Activated T-helper 2 cell treated with anti-CD3 and anti-CD28 coated beads, Interferon-gamma antibody, Interleukin-2, Interleukin-4, amounts not matched to agents 10 μg/mL and 5 μg/mL and 100 μg/mL, durations not matched to agents 14 hours and 24 hours and 36 hours (primary cell): ENCODE data around the gene GLRX3. TPM values are rescaled to one million over a fixed set of nuclear protein-coding genes. Genes with fewer than 3 reads are reported as not detected.
"Not testable (repeated sequence)": the region's sequence is repeated elsewhere in the genome, so short reads cannot be mapped to it uniquely, and the experiment has no call there.

Experiments used
- DNase-seq: peaks from one replicate; pipeline ENCODE4 v3.0.0; 2021; ENCODE audit warnings: low spot score
- H3K27ac Mint-ChIP-seq: one replicate; pipeline ENCODE4 v1.8.0; 2021; ENCODE audit warnings: mixed read lengths
- H3K27me3 Mint-ChIP-seq: one replicate; pipeline ENCODE4 v1.8.0; 2021; ENCODE audit warnings: low read depth, mixed read lengths
- H3K36me3 Mint-ChIP-seq: one replicate; pipeline ENCODE4 v1.8.0; 2021; ENCODE audit warnings: low read depth, mixed read lengths
- H3K4me1 Mint-ChIP-seq: one replicate; pipeline ENCODE4 v1.8.0; 2021; ENCODE audit warnings: low read depth, mixed read lengths
- H3K4me3 Mint-ChIP-seq: one replicate; pipeline ENCODE4 v1.8.0; 2021; ENCODE audit warnings: low read depth, mild to moderate bottlenecking, moderate library complexity, mixed read lengths
- H3K9me3 Mint-ChIP-seq: one replicate; pipeline ENCODE4 v1.8.0; 2021; ENCODE audit warnings: mixed read lengths
- intact Hi-C: fragments of 100-400 bp; cut with micrococcal nuclease; formaldehyde crosslinking; loops from one replicate; pipeline ENCODE4 v1.15.1; 2023
- total RNA-seq: library from RNA; stranded (reverse); gene quantifications from 2 replicates; pipeline ENCODE4 v1.2.3, GENCODE V29; 2022

Gene GLRX3
- total RNA-seq, 1 donor from 2014 or later, result 145 TPM

DNA sequence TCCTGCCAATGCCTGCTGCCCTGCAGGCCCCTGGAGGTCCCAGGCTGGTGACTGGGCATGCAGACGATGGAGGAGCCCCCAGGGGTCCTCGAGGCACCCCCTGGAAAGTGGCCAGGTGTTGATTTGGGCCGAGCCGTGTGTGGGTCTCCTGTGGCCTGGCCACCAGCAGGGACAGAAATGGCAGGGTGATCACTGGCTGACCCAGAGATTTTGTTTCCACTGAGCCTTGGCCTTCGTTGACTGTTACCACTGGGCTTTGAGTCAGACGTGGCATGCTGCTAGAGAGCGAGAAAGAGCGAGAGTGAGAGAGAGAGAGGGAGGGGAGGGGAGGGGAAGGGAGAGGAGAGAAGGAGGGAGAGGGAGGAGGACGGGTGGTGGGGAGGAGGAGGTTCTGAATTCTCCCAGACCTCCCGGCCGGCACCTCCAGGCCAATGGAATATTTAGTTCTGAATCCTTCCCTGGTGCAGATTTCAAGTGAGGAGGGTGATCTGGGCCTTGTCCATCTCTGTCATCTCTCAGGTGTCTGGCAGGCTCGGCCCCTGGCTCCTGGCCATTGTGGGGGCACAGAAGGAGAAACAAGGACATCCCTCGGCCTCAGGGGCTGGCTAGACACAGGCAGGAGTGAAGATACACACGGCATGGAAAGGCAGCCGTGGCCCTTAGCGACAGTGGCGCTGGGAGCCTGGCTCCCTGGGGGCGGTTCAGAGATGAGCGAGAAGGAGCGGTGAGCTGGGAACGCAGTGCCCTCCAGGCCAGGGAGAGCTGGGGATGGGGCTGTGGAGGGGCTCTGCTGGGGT lies 58.2 kb downstream of the GLRX3 start:
- H3K4me3 Mint-ChIP-seq, result no peak overlapping the region
- H3K9me3 Mint-ChIP-seq, result no peaks in the 10 kb centered on the region
- DNase-seq, result no peak
- no peaks in the 10 kb centered on the region for H3K27me3 Mint-ChIP-seq
- H3K27ac Mint-ChIP-seq, result no peak overlapping the region
- intact Hi-C loops, result loop anchor here (10.0 kb wide), 1 partner anchor 140 kb away; no protein-coding TSS in a partner anchor
- no peaks in the 10 kb centered on the region for H3K4me1 Mint-ChIP-seq
- H3K36me3 Mint-ChIP-seq, result no peaks in the 10 kb centered on the region

DNA sequence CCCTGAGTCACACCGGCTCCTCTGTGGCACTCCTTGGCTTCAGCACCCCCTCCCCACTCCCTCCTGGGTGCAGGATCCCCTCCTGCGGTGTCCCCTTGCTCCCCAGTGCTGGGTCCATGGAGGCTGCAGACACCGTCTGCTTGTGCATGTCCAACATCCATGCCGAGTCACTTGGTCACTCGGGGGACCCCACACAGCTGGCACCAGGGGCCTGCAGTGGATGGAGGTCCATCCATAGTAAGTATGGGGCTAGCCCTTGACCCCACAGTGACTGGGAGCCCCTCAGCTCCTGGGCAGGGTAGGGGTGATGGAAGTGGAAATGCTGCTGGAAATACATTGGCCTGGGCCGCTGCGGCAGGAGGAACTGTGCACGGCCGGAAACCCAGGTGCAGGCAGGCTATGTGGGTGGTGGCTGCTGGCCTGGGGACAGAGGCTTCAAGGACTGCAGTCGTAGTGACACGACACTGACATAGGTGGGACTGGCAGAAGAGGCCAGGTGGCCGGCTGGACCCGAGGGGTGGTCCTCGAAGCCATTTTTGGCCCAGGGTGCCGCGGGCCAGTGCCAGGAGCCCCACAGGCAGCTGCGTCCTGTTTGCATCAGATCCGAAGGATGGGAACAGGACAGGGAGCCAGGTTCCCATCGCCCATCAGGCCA lies 58.9 kb downstream of the GLRX3 start:
- Mint-ChIP-seq H3K4me1 (no peaks in the 10 kb centered on the region), H3K27me3 (no peaks in the 10 kb centered on the region), H3K36me3 (no peaks in the 10 kb centered on the region), H3K4me3 (no peak overlapping the region), H3K9me3 (no peaks in the 10 kb centered on the region), H3K27ac (no peak overlapping the region)
- intact Hi-C loops, result loop anchor here (10.0 kb wide), 1 partner anchor 140 kb away; no protein-coding TSS in a partner anchor
- DNase-seq, result no peak

- intact Hi-C loops, result loop anchor here (10.0 kb wide), 1 partner anchor 139 kb away; no protein-coding TSS in a partner anchor
- Mint-ChIP-seq H3K9me3 (no peaks in the 10 kb centered on the region), H3K36me3 (no peaks in the 10 kb centered on the region), H3K27ac (no peak overlapping the region), H3K4me3 (no peak overlapping the region), H3K27me3 (no peaks in the 10 kb centered on the region), H3K4me1 (no peaks in the 10 kb centered on the region)
- no peak for DNase-seq
Measured at GRCh38 chr10:130195746-130196294, 59.6 kb downstream of the GLRX3 start.

GRCh38 chr10:130196511-130197487 lies 60.6 kb downstream of the GLRX3 start:
- Mint-ChIP-seq H3K9me3 (no peaks in the 10 kb centered on the region), H3K27ac (no peak overlapping the region), H3K4me1 (no peaks in the 10 kb centered on the region), H3K27me3 (no peaks in the 10 kb centered on the region), H3K4me3 (no peak overlapping the region), H3K36me3 (no peaks in the 10 kb centered on the region)
- intact Hi-C loops, result loop anchor here (10.0 kb wide), 1 partner anchor 138 kb away; no protein-coding TSS in a partner anchor
- DNase-seq, result no peak

- no peaks in the 10 kb centered on the region for H3K36me3 Mint-ChIP-seq
- no peak overlapping the region for H3K4me3 Mint-ChIP-seq
- H3K4me1 Mint-ChIP-seq, result no peaks in the 10 kb centered on the region
- intact Hi-C loops, result loop anchor here (10.0 kb wide), 1 partner anchor 136 kb away; no protein-coding TSS in a partner anchor
- no peak for DNase-seq
- no peaks in the 10 kb centered on the region for H3K9me3 Mint-ChIP-seq
- H3K27ac Mint-ChIP-seq, result no peak overlapping the region
- no peaks in the 10 kb centered on the region for H3K27me3 Mint-ChIP-seq
Measured at GRCh38 chr10:130198651-130199050, 62.5 kb downstream of the GLRX3 start.

DNA sequence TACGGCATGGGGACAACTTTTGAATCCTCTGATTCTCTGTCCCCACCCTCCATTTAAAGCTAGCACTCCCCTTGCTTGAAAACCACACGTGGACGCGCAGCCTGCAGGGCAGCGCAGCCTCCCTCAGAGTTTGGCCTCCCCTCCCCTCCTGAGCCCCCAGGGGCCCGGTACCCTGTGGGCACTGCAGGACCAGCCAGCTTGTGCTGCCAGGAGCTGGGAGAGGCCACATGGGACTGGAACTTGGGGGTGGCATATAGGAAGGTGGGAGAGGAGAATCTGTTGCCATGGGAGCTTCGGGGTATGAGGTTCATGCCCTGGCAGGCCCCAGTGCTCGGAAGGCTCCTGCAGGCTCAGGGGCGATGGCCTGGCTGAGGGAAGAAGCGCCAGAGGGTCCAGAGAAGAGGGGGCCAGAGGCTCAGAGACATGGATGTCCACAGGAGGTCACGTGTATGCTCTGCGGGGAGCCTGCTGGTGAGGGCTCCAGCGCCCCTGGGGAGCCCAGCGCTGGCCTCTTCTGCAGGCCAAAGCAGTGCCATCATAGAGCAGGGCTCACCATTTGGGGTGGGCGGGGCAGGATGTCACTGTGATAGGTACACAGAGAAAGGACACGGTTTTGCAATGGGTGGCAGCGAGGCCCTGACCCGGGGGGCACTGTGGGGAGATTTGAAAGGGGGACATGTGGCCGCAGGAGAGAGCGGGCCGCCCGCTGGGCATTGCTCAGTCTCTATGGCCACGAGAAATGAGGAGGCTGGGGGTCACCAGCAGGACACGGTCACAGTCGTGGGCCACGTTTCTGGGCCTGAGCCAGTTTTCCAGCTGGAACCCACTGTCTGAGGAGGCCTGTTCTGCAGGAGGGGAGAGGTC lies 64.2 kb downstream of the GLRX3 start:
- Mint-ChIP-seq H3K27ac (no peak overlapping the region), H3K4me3 (no peak overlapping the region), H3K36me3 (no peaks in the 10 kb centered on the region), H3K27me3 (no peaks in the 10 kb centered on the region), H3K4me1 (no peaks in the 10 kb centered on the region), H3K9me3 (no peaks in the 10 kb centered on the region)
- no peak for DNase-seq
- intact Hi-C loops, result no loop called here

DNA sequence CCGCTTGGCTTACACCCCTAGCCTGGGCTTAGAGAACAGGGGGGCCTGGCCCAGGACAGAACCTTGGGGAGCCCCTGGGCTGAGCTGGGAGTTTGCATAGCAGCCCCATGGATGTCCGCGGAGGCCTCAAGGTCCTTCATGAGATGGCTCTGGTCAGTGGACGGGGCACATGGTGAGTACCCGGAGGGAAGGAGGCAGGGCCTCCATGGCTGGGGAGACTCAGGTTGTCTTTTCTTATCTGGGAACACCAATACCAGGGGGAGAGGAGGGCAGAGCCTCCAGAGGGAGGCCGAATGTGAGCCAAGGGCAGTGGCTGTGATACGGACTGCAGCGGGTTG lies 64.8 kb downstream of the GLRX3 start:
- intact Hi-C loops, result no loop called here
- Mint-ChIP-seq H3K36me3 (no peaks in the 10 kb centered on the region), H3K4me3 (no peak overlapping the region), H3K27me3 (no peaks in the 10 kb centered on the region), H3K4me1 (no peaks in the 10 kb centered on the region), H3K9me3 (no peaks in the 10 kb centered on the region), H3K27ac (no peak overlapping the region)
- no peak for DNase-seq

GRCh38 chr10:130202150-130202549 lies 66.0 kb downstream of the GLRX3 start:
- H3K4me3 Mint-ChIP-seq, intact Hi-C loops: not testable (repeated sequence)

GRCh38 chr10:130202984-130203621 lies 66.9 kb downstream of the GLRX3 start:
- H3K27me3 Mint-ChIP-seq, result no peaks in the 10 kb centered on the region
- H3K4me1 Mint-ChIP-seq, result no peaks in the 10 kb centered on the region
- H3K9me3 Mint-ChIP-seq, result no peaks in the 10 kb centered on the region
- H3K27ac Mint-ChIP-seq, result no peak overlapping the region
- no peaks in the 10 kb centered on the region for H3K36me3 Mint-ChIP-seq
- no peak for DNase-seq
- intact Hi-C loops, result no loop called here
- H3K4me3 Mint-ChIP-seq, result no peak overlapping the region

More at GRCh38 chr10:130202150-130202549, 66.0 kb downstream of the GLRX3 start:
- H3K4me1 Mint-ChIP-seq, H3K27me3 Mint-ChIP-seq, H3K9me3 Mint-ChIP-seq, H3K36me3 Mint-ChIP-seq, DNase-seq, H3K27ac Mint-ChIP-seq: not testable (repeated sequence)

DNA sequence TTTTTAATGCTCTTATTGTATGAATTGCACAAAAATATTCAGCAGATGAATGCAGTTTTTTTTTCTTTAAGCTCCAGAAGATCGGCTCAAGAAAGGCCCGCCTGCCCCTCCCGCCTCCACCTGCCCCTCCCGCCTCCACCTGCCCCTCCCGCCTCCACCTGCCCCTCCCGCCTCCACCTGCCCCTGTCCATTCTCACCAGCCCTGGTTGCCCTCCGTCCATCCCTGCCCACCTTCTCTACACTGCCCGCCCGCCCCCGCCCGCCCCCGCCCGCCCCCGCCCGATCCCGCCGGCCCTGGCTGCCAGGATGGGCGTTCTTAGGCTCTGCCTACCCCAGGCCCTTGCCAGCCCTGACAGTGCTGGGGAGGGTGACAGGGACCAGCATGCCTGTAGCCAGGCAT lies 67.4 kb downstream of the GLRX3 start:
- Mint-ChIP-seq H3K36me3 (no peaks in the 10 kb centered on the region), H3K4me3 (no peak overlapping the region), H3K4me1 (no peaks in the 10 kb centered on the region), H3K27ac (no peak overlapping the region), H3K27me3 (no peaks in the 10 kb centered on the region), H3K9me3 (no peaks in the 10 kb centered on the region)
- intact Hi-C loops, result no loop called here
- DNase-seq, result no peak

GRCh38 chr10:130206216-130206737 lies 70.1 kb downstream of the GLRX3 start:
- DNase-seq, result no peak
- no peaks in the 10 kb centered on the region for H3K27me3 Mint-ChIP-seq
- H3K36me3 Mint-ChIP-seq, result no peaks in the 10 kb centered on the region
- H3K4me1 Mint-ChIP-seq, result no peaks in the 10 kb centered on the region
- no peak overlapping the region for H3K4me3 Mint-ChIP-seq
- no peaks in the 10 kb centered on the region for H3K9me3 Mint-ChIP-seq
- no peak overlapping the region for H3K27ac Mint-ChIP-seq
- intact Hi-C loops, result no loop called here
